NCI-H1930 (cell line): ENCODE data around the gene RPS6KC1.
A peak's percentile ranks its signal among the peaks of the same experiment; 100 is the strongest.
"Not testable (repeated sequence)": the region's sequence is repeated elsewhere in the genome, so short reads cannot be mapped to it uniquely, and the experiment has no call there.

Experiments
- DNase-seq, 2 experiments: peaks; one replicate each; lab custom pipeline; 2025; lab: John Stamatoyannopoulos, UW

Gene RPS6KC1

DNA sequence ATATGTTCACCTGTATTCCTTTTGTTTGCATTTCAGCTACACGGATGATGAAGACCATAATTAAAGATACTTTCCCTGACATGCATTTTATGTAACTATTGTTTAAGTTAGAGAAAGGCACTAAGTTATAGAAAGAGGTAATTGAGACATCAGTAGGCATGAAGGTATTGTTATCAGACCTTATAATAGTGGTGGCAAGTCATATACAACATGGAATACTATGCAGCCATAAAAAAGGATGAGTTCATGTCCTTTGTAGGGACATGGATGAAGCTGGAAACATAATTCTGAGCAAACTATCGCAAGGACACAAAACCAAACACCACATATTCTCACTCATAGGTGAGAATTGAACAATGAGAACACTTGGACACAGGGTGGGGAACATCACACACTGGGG is 109.4 kb downstream of the RPS6KC1 start:
- DNase-seq, result not testable (repeated sequence)

DNA sequence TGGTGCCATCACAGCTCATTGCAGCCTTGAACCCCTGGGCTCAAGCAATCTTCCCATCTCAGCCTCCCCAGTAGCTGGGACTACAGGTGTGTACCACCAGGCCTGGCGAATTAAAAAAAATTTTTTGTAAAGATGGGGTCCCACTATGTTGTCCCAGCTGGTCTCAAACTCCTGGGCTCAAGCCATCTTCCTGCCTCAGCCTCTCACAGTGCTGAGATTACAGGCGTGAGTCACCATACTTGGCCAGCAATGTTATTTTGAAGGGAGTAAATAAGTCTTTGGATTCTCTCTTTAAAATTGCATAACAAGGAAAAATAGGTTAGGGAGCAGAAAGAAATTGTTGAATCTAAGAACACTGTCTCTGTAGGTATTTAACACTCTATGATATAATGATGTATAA is 111.3 kb downstream of the RPS6KC1 start:
- no peak for DNase-seq

DNA sequence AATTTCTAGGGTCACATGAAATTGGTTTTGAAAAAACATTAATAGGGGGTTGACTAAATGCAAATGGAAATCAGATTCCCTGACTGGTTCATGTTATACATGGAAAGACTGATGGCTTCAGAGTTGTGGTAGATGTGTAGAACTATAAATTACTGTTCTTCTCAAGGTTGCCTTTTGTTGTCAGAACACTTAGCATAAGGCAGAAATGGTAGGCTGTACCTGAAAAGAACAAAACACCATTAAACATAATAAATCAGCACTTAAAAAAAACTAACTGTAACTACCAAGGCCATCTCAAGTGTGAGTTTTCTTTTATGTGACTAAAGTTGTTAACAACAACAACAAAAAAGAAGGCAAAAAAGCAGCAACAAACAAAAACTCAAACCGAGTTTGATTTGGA is 111.8 kb downstream of the RPS6KC1 start:
- DNase-seq, result no peak

DNA sequence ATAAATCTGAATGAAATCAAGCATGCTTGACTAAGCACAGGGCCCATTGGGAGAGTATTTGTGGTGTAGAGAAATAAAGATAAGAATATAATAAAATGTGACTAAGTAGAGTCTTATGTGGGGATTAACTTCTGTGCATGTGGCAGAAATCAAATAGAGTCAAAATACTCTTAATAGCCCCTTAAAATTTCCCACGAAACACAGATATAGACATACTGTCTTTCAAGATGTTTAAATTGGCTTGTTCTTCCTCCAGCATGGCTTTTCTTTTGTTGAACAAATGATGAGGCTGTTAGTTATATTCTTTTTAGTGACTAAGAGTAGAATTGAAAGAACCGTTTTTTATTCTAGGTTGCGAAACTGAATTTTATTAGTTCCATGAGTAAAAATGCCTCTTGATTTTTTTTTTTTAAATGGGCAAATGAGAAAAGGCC is 112.3 kb downstream of the RPS6KC1 start:
- DNase-seq, result no peak

DNA sequence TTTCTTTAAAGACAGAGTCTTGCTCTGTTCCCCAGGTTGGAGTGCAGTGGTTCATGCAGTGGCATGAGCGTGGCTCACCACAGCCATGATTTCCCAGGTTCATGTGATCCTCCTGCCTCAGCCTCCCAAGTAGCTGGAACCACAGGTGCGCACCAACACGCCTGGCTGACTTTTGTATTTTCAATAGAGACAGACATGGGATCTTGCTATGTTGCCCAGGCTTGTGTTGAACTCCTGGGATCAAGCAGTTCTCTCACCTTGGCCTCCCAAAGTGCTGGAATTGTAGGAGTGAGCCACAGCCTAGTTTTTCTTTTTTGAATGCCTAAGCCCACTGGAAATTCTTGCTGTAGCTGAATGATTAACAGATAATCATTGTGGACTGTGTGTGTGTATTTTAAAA is 113.5 kb downstream of the RPS6KC1 start:
- no peak for DNase-seq

DNA sequence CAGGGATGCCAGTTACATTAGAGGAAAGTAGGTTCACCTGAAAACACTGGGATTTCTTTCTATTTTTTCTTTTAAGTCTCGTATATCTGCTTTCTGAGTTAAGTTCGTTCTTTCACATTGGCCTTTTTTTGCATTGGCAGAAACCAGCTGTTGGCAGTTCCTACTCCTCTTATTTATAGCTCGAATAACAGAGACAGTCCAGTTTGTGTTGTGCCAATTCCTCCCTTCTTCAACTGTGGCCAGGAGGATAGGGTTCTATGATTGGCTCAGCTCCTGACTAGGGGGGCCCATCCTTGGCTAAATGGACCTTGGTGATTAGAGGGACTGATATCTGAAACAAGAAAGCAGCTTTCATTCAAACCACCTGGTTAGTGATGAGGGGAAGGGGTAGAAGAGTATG is 115.8 kb downstream of the RPS6KC1 start:
- DNase-seq, result no peak

DNA sequence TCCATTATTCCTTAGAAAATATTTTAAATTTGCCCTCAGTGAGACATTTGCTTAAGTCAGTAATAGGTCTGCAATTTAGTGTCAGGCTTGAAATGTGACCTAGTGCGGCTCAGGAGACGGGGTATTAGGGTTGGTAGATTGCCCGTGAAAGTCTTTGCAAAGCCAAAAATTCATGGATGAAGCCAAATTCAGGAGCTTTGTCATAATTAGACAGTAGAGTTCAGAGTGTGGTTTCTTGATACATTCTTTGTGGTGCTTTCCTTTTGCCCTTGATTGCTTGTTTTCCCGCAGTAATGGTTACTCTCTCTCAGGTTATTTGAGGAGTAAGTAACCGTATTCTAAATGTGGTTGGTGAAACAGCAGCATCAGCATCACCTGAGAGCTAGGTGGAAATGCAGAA is 120.7 kb downstream of the RPS6KC1 start:
- DNase-seq, result no peak

DNA sequence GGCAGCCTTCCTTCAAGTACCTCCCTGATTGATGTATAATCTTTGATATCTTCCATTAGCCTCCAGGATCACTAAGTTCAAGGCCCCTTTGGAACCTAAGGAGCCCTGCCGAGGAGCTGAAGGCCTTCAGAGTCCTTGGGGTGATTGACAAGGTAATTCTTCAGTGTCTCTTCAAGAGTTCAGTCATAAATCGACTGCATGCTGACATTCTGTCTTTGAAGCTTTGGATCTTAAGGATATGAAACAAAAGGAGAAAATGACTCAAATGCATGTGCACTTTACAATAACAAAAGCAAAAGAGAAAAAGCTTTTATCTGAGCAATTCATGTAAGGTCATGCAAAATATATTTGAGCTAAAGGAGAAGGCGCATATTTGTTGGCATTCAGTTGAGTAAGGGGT is 125.3 kb downstream of the RPS6KC1 start:
- DNase-seq, result no peak

DNA sequence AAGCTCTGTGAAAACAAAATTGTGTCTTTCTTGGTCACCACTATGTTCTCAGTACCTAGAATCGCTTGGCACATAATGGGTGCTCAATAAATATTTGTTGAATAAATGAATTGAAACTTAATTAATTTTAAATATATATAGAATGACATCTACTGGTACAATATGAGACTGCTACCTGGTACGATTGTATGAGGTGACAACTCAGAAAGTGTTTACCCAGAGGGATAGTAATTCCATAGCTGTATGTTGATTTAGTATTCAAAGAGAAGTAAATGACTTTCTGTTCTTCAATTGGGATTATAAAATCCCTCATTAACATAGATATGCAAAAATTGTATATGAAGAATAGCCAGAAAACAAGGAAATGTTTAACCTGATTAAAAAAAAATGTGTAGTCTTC is 128.7 kb downstream of the RPS6KC1 start:
- no peak for DNase-seq

DNA sequence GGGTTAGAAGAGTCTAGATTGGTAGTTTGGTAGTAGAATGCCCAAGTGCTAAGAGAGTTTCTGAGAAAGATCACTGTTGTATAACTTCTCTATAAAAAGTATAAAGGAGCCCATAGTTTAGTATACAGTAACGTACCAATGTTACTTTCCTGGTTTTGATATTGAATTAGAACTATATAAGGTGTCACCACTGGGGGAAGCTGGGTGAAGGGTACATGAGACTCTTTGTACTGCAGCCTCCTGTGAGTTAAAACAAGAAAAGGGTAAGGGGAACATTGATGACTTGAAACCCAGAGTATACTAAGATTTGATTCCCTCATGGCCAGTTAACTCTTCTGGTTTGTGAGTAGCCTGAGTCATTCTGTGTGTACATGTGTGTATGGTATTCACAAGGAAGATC is 129.8 kb downstream of the RPS6KC1 start:
- DNase-seq, result no peak

DNA sequence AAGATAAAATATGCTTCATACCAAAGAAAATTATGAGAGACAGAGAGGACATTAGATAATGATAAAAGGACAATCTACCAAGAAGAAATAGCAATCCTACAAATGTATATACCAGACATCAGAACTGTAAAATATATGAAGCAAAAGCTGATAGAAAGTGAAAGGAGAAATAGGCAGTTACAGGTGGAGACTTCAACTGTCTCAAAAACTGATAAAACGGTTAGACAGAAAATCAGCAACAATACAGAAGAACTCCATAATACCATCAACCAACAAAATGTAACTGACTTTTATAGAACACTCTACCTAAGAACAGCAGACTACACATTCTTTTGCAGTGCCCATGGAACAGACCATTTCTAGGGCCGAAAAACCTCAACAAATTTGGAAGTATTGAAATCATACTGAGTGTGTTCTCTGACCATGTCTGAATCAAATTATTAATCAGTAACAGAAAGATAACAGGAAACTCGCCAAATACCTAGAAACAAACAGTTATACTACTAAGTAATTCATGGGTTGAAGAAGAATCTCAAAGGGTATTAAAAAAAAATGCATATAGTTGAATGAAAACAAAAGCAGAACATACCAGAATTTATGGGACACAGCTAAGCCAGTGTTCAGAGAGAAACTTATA is 132.1 kb downstream of the RPS6KC1 start:
- no peak for DNase-seq

DNA sequence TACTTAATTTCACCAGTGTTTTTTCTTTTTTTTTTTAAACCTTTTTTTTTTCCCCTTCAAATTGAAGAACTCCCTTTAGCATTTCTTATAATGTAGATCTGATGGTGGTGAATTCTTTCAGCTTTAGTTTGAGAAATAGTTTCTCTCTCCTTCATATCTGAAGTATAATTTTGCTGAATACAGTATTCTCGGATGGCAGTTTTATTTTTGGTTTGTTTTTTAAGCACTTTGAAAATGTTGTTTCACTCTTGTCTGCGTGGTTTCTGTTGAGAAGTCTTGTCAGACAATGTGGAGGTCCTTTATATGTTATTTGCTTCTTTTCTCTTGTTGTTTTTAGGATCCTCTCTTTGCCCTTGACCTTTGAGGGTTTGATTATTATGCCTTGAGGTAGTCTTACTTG is 135.1 kb downstream of the RPS6KC1 start:
- DNase-seq, result no peak

DNA sequence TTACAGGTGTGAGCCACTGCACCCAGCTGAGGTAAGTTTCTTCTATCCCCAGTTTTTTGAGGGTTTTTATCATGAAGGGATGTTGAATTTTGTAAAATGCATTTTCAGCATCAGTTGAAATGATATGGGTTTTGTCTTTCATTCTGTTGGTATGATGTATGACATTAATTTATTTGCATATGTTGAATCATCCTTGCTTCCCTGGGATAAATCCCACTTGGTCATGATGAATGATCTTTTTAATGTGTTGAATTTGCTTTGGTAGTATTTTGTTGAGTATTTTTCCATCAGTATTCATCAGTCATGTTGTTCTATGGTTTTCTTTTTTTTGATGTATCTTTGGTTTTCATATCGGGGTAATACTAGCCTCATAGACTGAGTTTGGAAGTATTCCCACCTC is 141.0 kb downstream of the RPS6KC1 start:
- DNase-seq, result no peak

DNA sequence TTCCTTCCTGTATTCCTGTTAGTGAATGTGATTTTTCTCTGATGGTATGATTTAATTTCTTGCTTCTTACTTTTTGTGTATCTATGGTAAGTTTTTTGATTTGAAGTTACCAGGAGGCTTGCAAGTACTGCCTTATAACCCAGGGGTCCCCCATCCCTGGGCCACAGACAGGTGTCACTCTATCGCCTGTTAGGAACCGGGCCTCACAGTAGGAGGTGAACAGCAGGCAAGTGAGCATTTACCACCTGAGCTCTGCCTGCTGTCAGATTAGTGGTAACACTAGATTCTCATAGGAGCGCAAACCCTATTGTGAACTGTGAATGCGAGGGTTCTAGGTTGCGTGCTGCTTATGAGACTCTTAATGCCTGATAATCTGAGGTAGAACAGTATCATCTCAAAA is 143.3 kb downstream of the RPS6KC1 start:
- no peak for DNase-seq

DNA sequence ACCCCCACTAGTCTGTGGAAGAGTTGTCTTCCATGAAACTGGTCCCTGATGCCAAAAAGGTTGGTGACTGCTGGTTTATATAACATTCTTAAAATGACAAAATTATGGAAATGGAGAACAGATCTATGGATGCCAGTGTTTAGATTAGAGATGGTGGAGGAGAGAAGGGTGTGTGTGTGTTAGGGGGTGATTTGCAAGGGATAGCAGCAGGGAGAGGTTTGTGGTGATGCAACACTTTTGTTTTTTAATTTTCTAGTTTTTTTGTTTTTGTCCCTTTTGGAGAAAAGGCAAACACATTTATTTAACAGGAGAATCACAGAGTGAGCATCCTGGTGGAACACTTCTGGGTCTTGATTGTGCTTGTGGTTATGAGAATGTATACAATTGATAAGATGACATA is 143.8 kb downstream of the RPS6KC1 start:
- DNase-seq, result no peak

DNA sequence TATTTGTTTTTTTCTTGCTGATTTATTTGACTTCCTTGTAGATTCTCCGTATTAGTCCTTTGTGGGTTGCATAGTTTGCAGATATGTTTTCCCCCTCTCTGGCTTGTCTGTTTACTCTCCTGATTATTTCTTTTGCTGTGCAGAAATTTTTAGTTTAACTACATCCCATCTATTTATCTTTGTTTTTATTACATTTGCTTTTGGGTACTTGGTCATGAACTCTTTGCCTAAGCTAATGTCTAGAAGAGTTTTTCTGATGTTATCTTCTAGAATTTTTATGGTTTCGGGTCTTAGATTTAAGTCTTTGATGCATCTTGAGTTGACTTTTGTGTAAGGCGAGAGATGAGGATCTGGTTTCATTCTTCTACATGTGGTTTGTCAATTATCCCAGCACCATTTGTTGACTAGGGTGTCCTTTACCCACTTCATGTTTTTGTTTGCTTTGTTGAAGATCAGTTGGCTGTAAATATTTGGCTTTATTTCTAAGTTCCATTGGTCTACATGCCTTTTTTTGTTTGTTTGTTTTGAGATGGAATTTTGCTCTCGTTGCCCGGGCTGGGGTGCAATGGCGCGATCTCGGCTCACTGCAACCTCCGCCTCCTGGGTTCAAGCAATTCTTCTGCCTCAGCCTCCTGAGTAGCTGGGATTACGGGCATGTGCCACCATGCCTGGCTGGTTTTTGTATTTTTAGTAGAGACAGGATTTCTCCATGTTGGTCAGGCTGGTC is 145.4 kb downstream of the RPS6KC1 start:
- DNase-seq, result not testable (repeated sequence)

DNA sequence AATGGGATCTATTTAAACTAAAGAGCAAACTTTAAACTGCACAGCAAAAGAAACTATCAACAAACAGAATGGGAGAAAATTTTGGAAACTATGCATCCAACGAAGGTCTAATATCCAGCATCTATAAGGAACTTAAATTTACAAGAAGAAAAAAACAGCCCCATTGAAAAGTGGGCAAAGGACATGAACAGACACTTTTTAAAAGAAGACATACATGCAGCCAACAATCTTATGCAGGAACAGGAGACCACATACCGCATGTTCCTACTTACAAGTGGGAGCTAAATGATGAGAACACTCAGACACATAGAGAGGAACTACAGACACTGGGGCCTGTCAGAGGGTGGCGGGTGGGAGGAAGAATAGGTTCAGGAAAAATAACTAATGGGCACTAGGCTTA is 149.6 kb downstream of the RPS6KC1 start:
- no peak for DNase-seq

DNA sequence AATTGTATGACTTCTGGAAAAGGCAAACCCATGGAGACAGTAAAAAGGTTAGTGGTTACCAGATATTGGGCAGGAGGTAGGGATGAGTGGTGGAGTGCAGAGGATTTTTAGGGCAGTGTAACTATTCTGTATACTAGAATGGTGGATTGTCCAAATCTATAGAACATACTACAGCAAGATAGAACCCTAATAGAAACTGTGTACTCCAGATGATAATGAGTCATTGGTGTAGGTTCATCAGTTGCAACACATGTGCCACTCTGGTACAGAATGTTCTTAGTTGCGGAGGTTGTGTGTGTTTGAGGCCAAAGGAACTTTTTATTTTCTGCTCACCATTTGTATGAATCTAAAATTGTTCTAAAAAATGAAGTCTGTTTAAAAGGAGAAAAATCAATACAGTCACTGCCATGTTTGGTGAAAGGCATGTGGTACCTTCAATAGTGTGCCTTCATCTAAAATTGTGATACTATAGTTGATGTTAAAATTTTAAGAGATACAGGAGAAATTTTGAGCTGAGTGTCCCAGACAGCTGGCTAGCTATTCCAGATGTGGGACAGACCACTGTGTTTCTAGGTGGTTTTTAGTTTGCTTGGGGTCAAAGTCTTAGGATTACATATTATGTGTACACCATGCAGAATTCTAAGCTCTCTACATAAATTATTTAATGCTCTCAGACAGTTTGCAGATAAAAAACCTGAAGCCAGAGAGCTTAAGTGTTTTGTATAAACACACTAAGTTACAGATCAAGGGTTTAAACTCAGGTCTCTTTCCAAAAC is 150.5 kb downstream of the RPS6KC1 start:
- no peak for DNase-seq

DNA sequence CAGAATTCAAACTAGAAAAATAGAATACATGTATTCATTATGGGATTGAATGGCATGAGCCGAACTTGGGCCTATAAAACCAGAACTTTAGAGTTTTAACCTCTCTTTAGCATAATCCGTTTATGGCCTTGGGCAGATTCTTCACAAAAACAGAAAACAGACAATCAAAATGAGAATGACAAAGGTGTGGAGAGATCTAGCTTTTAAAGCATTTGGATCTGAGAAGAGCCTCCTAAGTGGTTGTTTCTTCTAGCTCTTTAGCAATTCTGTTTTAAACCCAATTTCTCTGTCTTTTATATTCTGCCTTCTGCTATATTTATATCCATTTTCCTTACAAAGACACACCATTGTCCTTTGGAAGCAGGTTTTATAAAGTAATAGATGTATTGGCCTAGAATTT is 160.2 kb downstream of the RPS6KC1 start:
- no peak for DNase-seq

DNA sequence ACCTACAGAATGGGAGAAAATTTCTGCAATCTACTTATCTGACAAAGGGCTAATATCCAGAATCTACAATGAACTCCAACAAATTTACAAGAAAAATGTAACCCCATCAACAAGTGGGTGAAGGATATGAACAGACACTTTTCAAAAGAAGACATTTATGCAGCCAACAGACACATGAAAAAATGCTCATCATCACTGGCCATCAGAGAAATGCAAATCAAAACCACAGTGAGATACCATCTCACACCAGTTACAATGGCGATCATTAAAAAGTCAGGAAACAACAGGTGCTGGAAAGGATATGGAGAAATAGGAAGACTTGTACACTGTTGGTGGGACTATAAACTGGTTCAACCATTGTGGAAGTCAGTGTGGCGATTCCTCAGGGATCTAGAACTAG is 168.0 kb downstream of the RPS6KC1 start:
- not testable (repeated sequence) for DNase-seq

DNA sequence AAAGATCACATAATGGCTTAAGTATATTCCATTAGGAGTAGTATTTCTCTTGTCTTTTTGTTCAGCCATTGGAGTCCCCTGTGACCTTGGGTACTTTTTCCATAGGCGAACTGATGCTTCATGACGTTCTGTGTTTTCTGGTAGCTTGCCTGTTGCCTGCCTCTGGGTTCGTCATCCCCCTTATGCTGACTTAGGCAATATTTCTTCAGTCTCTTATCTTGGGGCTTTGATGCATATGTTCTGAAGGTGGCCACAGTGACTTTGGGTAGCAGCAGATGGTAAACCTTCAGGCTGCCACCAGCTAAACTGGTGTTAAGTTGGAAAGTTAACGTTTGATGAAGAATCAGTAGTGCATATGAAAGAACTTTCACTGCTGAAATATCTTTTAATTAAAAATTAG is 170.2 kb downstream of the RPS6KC1 start:
- no peak for DNase-seq

DNA sequence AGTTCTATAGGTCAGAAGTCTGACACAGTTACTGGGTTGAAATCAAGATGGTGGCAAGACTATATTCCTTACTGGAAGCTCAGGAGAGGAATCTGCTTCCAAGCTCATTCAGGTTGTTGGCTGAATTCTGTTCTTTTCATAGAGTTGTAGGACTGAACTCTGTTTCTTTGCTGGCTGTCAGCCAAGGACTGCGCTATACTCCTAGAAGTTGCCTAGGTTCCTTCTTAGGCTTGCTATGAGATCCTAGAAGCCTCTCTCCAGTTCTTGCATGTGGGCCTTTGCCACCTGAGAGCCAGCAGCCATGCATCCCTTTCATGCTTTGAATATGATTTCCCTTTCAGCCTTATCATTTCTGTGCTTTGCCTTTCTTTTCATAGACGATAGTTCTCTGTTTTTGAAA is 176.4 kb downstream of the RPS6KC1 start:
- no peak for DNase-seq

DNA sequence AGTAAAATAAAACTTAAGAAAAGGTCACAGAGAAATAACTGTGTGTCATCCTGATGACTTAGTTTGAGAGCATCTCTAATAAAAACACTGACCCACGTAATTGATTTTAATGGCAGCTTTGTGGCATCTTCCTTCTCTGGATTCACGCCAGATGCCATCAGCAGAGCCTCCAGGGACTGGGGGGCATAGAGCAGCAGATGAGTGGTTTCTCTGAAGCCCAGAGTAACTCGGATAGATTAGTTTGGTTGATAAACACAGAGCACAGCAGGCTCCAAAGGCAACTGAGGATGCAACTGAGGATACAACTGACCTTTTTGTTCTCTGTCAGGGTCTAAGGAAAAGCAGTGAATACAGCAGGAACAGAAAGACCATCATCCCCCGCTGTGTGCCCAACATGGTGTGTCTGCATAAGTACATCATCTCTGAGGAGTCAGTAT is 180.8 kb downstream of the RPS6KC1 start:
- DNase-seq, result peak; percentile 65 to 69
